Urinary bladder (tissue), 4 donors: ENCODE results near the gene PBX1. TPM values are rescaled to one million over a fixed set of nuclear protein-coding genes. Genes with fewer than 3 reads are reported as not detected.

Experiments
- DNase-seq: peaks from one replicate; pipeline ENCODE4 v3.0.0-alpha.2; 2015; ENCODE audit errors: extremely low spot score
- H3K27ac ChIP-seq: one replicate; pipeline ENCODE4 v1.5.1; 2013; ENCODE audit warnings: low read depth, mild to moderate bottlenecking, moderate library complexity
- H3K36me3 ChIP-seq: one replicate; pipeline ENCODE4 v1.6.1; 2013; ENCODE audit warnings: mild to moderate bottlenecking, moderate library complexity; ENCODE audit not compliant: insufficient read depth
- H3K4me1 ChIP-seq: one replicate; pipeline ENCODE4 v1.6.1; 2013; ENCODE audit warnings: mild to moderate bottlenecking, moderate library complexity; ENCODE audit not compliant: insufficient read depth
- H3K4me3 ChIP-seq: one replicate; pipeline ENCODE4 v1.5.1; 2013; ENCODE audit warnings: low read depth, low read length
- WGBS: extraction: QIAGEN DNeasy Blood & Tissue Kit; methylation state at CpG from one replicate; pipeline ENCODE4 v1.1.7; 2013; 5-methylcytosine and 5-hydroxymethylcytosine counted together
- polyA plus RNA-seq: library from polyadenylated mRNA; stranded (reverse); fragments of 200-250 nt; gene quantifications from one replicate; pipeline ENCODE4 v1.2.3, GENCODE V29; 2013
- total RNA-seq: library from RNA; depleted of rRNA; stranded (reverse); fragments of >200 nt; gene quantifications from one replicate; pipeline ENCODE4 v1.2.3, GENCODE V29; 2014
- donor health status: healthy with polysubstance abuse.
- donor health status: healthy.

PBX1 gene
- total and polyA plus RNA-seq, 2 donors = 67.8 to 241 TPM

DNA sequence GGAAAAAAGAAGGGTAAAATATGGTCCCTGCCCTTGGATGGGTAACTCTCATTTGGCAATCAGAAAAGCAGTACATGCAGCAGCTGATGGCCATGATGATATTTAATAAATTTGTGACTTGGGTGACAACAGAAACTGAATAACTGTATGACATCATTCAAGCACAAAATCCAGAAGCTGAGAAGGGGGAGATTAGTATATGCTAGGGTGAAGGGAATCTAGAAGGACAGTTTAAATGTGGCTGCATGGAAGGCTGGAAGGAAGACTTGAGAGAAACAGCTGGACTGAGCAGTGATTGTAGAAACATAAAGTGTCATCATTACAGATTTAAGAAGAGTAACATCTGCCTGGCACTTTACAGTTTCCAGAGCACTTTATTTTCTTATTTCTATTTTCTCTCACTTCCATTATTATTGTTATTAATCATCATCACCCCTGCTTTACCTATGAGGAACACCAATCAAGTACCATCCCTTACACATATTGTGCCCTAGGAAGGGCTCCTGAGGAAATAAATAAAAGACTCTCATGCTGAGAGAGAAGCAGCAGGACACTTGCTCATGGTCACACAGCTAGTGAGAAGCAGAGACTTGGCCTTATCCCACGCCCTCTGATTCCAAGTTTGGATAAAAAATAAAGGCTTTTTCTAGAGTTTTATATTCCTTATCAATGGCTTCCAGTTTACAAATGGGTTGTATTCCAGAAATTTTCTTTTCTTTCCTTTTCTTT lies 207.2 kb downstream of the PBX1 start:
- Histone ChIP-seq H3K27ac (no peak overlapping the region), H3K4me1 (peaks cover 3% of the 10 kb centered on the region), H3K4me3 (no peak overlapping the region), H3K36me3 (peaks cover 2% of the 10 kb centered on the region)
- no peak for DNase-seq
- 44% methylated on average over 1 of the region's 1 CpG for WGBS

DNA sequence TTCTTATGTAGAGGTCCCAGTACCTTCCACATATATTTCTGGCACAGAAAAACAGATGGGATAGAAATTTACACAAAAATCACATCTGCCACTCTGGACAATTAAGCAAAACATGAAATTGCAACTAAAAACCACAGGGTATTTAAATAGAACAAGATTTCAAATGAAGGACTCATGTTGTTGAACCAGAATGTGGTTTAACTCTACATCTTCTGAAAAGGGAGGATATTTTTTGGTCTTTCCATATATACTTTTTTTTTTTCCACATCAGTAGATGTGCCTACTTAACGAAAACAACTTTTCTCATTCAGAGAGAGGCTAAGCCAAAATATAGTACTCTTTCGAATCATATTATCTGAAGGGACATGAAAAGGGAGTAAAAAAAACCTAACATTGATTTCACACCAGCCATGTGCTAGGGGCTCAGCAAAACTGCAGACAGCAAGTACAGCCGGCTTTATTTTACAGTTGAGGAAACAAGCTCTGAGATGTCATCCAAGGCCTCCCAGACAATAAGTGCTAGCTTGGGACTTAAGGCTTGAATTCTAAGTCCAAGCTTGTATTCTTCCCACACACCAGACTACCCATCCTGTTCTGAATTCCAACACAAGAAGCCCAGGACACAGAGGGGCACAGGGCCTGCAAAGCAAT lies 208.9 kb downstream of the PBX1 start:
- H3K27ac ChIP-seq = no peak overlapping the region
- H3K4me1 ChIP-seq = peaks cover 3% of the 10 kb centered on the region
- H3K36me3 ChIP-seq = peaks cover 2% of the 10 kb centered on the region
- no peak for DNase-seq
- no peak overlapping the region for H3K4me3 ChIP-seq
- WGBS = 25% methylated on average over 3 of the region's 3 CpGs

DNA sequence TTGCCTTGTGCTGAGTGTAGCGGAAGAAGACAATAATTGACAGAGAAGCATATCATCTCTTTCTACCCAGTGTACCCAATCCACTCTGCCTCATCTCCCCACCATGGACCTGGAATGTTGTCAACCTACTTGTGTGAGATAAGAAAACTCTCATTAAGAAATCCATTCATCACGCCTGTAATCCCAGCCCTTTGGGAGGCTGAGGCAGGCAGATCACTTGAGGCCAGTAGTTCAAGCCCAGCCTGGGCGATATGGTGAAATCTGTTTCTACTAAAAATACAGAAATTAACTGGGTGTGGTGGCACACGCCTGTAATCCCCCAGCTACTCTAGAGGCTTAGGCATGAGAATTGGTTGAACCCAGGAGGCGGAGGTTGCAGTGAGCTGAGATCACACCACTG lies 209.6 kb downstream of the PBX1 start:
- Histone ChIP-seq H3K36me3 (peaks cover 2% of the 10 kb centered on the region), H3K4me3 (no peak overlapping the region), H3K4me1 (peaks cover 7% of the 10 kb centered on the region), H3K27ac (no peak overlapping the region)
- WGBS = 87% methylated on average over 5 of the region's 5 CpGs
- DNase-seq = no peak

DNA sequence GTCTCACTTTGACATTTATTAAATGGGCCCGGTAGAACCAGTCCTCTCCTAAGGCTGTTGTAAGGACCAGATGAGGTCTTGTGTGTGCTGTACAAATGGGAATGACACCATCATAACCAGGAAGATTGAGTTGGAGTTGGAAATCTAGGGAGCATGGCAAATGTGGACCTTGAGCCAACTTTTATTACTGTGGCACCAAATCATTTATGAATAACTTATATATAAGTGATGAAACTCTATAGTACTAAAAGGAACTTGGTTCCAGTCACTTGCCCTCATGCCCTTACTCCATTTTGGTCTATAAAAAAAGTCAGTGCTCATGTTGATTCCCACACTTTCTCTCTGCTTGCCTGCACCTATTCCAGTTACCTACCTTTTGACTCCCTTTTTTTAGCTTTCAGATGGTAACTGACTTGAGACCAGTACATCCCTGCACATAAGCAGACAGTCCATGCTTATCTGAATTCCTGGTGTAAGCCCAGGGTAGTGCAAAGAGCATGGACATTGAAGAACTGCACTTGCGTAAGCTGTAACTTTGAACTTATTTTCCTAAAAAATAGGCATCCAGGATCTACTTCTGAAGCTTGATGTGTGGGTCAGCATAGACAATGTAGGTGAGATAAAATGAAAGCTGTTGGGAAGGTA lies 210.6 kb downstream of the PBX1 start:
- Histone ChIP-seq H3K36me3 (no peaks in the 10 kb centered on the region), H3K4me1 (peaks cover 7% of the 10 kb centered on the region), H3K27ac (no peak overlapping the region), H3K4me3 (no peak overlapping the region)
- 90% methylated on average over 2 of the region's 2 CpGs for WGBS
- DNase-seq = no peak

DNA sequence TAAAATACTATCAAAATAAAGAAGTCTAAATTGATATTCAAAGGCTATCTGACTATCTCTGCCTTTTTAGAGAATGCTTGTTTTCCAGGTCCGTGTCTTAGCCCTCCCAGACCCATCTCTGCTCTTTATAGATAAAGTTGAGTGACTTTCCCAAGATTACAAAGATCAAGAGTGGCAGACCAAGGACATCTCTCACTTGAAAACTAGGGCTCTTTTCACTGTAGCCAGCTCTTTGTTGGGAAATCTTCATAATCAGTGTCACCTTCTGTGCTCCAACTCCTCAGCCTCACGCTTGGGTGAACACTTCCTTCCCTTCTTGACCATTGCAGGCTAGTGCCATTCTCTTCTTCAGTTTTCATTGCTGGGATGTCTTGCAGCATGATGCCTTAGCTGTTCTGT lies 211.1 kb downstream of the PBX1 start:
- H3K36me3 ChIP-seq = no peaks in the 10 kb centered on the region
- no peak overlapping the region for H3K4me3 ChIP-seq
- H3K4me1 ChIP-seq = peaks cover 7% of the 10 kb centered on the region
- no peak for DNase-seq
- WGBS = 86% methylated on average over 2 of the region's 2 CpGs
- H3K27ac ChIP-seq = no peak overlapping the region

DNA sequence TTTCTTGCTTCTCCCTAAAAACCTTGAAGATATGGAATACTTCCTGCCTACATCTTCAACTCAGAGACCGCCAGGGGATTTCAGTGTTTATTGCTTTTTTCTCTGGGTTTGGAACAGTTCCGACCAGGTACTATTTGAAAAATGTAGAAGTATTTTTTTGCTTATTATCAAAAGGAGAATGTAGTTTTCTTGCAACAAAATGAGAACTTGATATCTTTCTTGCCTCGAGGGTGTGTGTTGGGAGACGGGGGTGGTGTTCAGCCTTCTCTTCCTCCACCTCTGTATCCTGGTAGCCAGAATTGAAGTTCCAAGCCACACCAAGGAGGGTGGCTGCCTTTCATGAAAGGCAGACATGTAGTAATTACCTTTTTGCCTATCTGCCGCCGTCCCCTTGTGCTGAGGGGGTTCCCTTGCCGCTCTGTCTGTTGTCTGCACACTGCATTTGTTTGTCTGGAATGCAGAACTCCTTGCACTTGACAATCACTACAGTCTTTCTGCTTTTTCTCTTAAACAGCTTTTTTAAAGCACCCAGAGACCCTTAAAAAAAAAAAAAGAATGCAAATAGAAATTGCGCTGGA lies 212.1 kb downstream of the PBX1 start:
- no peak overlapping the region for H3K4me3 ChIP-seq
- 48% methylated on average over 8 of the region's 8 CpGs for WGBS
- no peaks in the 10 kb centered on the region for H3K36me3 ChIP-seq
- DNase-seq = no peak
- H3K4me1 ChIP-seq = peaks cover 7% of the 10 kb centered on the region
- peak overlapping the region; percentile 35 for H3K27ac ChIP-seq

DNA sequence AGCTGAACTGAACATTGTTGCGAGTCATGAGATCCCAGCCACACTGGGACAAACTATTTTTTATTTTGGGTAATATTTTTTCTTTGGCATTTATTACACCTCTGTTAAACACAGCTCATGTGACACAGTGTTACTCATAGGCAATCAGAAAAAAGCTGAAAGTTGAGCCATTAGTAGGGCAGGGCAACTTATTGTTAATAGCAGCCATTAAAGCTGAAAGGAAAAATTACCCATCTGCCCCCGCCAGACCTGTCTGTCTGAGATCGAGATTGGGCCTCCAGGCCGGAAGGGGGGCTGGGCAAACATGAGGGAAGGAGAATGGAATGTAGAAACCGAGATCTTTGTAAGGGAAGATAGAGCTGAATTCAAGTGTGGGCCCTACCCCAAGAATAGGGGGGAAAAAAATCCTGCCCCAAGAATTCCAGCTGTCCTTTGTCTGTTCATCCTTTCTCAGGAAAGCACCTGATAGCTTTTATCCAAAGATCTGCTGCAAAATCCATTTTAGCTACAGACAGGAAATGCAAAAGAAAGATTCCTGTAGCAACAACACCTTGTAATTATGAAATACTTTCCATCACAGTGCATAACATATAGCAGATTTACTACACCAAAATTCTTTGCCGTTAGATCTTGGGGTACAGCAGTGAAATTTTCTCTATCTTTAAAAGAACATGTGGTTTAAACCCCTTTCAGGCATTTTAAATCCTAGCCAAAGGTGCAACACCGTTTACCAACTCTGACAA lies 212.8 kb downstream of the PBX1 start:
- Histone ChIP-seq H3K4me3 (no peak overlapping the region), H3K4me1 (peaks cover 7% of the 10 kb centered on the region), H3K36me3 (no peaks in the 10 kb centered on the region), H3K27ac (peak overlapping the region; percentile 68)
- DNase-seq = peak; percentile 74
- WGBS = 28% methylated on average over 7 of the region's 7 CpGs

DNA sequence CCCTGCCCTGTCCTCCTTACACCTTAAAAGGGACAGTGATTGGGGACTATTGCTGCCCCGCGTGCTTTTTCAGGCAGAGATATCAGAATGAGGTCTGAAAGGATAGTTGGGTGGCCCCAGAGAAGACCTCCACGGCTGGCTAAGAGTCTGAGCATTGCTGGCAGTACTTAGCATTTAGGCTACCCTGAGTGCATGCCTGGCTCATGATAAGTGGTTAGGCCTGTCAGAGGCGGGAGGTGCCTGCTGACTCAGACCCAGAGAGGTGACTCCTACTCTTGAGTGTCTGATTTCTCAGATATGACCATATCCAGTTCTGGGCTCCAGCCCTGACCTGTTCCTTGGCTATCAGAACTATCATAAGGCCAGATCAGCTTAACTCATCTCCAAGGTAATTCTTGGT lies 213.7 kb downstream of the PBX1 start:
- 56% methylated on average over 4 of the region's 4 CpGs for WGBS
- H3K4me3 ChIP-seq = no peak overlapping the region
- no peaks in the 10 kb centered on the region for H3K36me3 ChIP-seq
- DNase-seq = no peak
- H3K27ac ChIP-seq = peak overlapping the region; percentile 68
- H3K4me1 ChIP-seq = peaks cover 3% of the 10 kb centered on the region

DNA sequence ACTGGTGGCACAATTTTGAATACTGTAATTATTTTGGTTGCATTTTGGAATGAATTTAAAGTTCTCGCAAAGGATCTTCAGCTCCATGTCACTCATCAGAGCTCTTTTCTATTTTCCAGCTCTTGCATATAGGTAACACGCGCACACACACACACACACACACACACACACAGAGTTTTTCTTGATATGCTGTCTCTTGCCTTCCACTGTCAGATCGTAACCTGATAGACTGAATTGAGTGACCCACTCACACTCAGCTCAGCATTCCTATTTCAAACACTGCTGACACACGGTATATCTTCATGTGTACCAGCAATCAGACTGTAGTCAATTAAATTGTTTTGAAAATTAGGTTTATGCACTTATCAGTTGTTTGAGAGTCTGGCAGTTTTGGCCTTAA lies 214.1 kb downstream of the PBX1 start:
- no peak overlapping the region for H3K27ac ChIP-seq
- no peaks in the 10 kb centered on the region for H3K36me3 ChIP-seq
- H3K4me1 ChIP-seq = peaks cover 3% of the 10 kb centered on the region
- H3K4me3 ChIP-seq = no peak overlapping the region
- 90% methylated on average over 5 of the region's 5 CpGs for WGBS
- no peak for DNase-seq

DNA sequence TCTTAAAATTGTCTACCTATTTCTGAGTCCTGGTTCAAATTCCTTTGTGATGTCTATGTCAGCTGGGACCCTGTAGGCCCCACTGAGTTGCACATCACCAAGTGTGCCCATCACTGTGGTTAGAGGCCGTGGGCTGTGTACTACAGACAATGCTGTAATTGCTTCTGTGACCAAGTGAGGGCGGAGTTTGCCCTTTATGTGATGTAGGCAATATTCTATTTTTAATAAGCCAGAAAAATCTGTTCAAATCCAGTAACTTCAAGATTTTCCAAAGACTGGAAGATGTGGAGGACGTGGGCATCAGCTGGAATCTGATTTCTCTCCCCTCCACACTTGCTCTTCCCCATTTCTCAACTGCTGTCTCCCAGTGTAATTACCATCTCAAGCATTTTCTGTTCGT lies 215.4 kb downstream of the PBX1 start:
- Histone ChIP-seq H3K4me1 (peaks cover 3% of the 10 kb centered on the region), H3K4me3 (no peak overlapping the region), H3K36me3 (no peaks in the 10 kb centered on the region), H3K27ac (peak overlapping the region; percentile 7)
- WGBS = 57% methylated on average over 4 of the region's 4 CpGs
- no peak for DNase-seq

DNA sequence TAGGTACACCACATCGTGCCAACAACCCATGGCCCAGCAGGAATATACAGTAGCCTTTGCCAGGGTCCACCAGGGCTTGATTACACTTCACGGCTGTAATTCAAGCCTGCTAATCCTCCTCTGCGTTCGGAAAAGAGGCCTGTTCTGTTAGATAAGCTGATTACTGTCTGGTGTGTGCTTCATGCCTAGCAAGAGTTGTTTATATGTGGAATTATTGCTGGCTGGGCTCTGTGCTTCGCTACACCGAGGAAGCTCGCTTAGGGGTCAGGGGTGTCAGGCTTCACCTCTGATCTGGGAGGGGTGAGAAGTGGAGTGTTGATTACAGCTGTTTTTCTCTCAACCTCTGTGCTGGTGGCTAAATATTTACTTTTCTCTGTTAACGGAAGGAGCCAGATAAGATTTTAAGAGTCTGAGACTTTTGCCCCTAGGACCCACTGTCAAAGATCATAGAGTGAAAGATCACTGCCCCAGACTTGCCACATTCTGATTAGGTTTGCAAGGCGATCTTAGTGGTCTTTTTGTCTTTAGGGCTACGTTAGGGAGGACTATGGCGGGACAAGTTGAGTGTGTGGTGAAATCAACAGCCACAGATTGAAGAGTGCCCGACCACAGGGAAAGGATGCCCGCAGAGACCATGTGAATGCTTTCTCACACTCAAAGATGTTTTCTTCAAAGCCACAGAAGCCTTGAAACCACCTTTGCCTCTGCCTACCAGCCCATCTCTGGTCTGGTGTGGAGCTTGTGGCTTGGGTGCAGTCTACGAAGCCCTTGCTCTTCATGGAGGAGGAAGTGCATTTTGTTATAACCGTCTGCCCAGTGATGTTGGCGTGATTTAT lies 216.1 kb downstream of the PBX1 start:
- H3K27ac ChIP-seq = peak overlapping the region; percentile 7
- H3K4me3 ChIP-seq = no peak overlapping the region
- no peaks in the 10 kb centered on the region for H3K36me3 ChIP-seq
- H3K4me1 ChIP-seq = peaks cover 3% of the 10 kb centered on the region
- no peak for DNase-seq
- 49% methylated on average over 16 of the region's 16 CpGs for WGBS

DNA sequence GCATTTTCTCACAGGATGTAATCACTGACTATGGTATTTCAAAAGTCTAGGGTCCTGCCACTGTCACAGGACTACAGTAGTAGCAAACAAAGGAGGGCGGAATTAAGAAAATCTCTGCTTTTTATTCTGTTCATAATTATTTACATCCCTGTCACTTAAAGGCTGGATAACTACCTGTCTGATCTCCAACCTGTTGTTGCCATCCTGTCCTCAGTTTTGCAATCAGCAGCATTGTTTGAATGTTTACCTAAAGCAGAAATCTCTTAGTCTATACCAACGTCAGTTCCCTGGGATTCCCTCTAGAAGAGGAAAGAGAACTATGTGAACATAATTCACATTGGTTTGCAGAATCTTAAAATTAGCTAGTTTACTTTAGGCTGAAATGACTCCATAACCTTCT lies 218.5 kb downstream of the PBX1 start:
- Histone ChIP-seq H3K27ac (no peak overlapping the region), H3K4me1 (peaks cover 6% of the 10 kb centered on the region), H3K4me3 (no peak overlapping the region), H3K36me3 (no peaks in the 10 kb centered on the region)
- WGBS = 79% methylated on average over 2 of the region's 2 CpGs
- DNase-seq = no peak

DNA sequence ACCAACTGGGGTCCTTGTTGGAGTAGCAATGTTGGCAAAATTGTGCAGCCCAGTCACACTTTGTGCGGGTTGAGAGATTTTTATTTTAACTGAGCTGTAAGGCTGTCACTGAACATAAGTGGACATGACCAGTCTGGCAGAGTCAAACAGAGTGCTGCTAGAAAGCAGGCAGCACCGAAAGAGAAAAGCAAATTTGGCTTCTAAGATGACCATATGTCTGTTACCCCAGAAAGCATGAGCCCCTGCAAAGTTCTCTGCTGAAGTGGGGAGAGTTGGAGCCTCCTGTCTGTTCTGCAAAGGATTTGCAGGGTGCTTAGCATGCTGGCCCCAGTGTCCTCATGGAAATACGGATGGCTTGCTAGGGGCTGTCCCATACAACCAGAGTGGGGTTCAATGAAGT lies 220.4 kb downstream of the PBX1 start:
- Histone ChIP-seq H3K4me3 (no peak overlapping the region), H3K27ac (no peak overlapping the region), H3K36me3 (no peaks in the 10 kb centered on the region), H3K4me1 (peaks cover 2% of the 10 kb centered on the region)
- DNase-seq = no peak
- 70% methylated on average over 3 of the region's 3 CpGs for WGBS
